SH-SY5Y (cell line): Measurements from ENCODE around the gene EDA.

Source experiments
- GATA2 ChIP-seq: IDR thresholded peaks from 2 replicates; pipeline ENCODE4 v1.6.1; 2011; ENCODE audit warnings: mild to moderate bottlenecking, low read depth, low read length
- GATA3 ChIP-seq: IDR thresholded peaks from 2 replicates; pipeline ENCODE4 v1.6.1; 2011; ENCODE audit warnings: low read depth, mild to moderate bottlenecking, low read length, moderate library complexity

- TF ChIP-seq GATA2 (no peak), GATA3 (no peak)
Observed at GRCh38 chrX:69807400-69807799, 191.5 kb downstream of the EDA start.
